H9 (cell line): ENCODE measurements around the gene ARHGAP24. TPM values are rescaled to one million over a fixed set of nuclear protein-coding genes. Genes with fewer than 3 reads are reported as not detected.

Experiments used
- DNase-seq: peaks from one replicate; pipeline ENCODE4 v3.0.0-alpha.2; 2017
- H2AFZ ChIP-seq: one replicate; pipeline ENCODE4 v1.6.1; 2013; ENCODE audit warnings: mild to moderate bottlenecking, low read length, control low read depth, moderate library complexity
- H2AK5ac ChIP-seq: 2 replicates; pipeline ENCODE4 v1.6.1; 2013; ENCODE audit warnings: low read length, control low read depth, mixed read lengths; ENCODE audit not compliant: insufficient read length
- H2BK120ac ChIP-seq: one replicate; pipeline ENCODE4 v1.6.1; 2013; ENCODE audit warnings: low read depth, mild to moderate bottlenecking, low read length, control low read depth, inconsistent platforms; ENCODE audit not compliant: poor library complexity, severe bottlenecking
- H2BK12ac ChIP-seq: 2 replicates; pipeline ENCODE4 v1.6.1; 2013; ENCODE audit warnings: low read length, control low read depth, mixed read lengths, low read depth; ENCODE audit not compliant: insufficient read length
- H2BK15ac ChIP-seq: 2 replicates; pipeline ENCODE4 v1.6.1; 2013; ENCODE audit warnings: low read depth, low read length, control low read depth
- H2BK20ac ChIP-seq: one replicate; pipeline ENCODE4 v1.6.1; 2013; ENCODE audit warnings: low read depth, mild to moderate bottlenecking, low read length, control low read depth, inconsistent platforms; ENCODE audit not compliant: poor library complexity, severe bottlenecking
- H2BK5ac ChIP-seq: 2 replicates; pipeline ENCODE4 v1.6.1; 2013; ENCODE audit warnings: low read length, control low read depth, mixed read lengths; ENCODE audit not compliant: insufficient read length
- H3K14ac ChIP-seq: 2 replicates; pipeline ENCODE4 v1.6.1; 2013; ENCODE audit warnings: low read length, control low read depth; ENCODE audit not compliant: insufficient read depth
- H3K18ac ChIP-seq: 2 replicates; pipeline ENCODE4 v1.6.1; 2013; ENCODE audit warnings: low read depth, mild to moderate bottlenecking, mixed read lengths, low read length, control low read depth; ENCODE audit not compliant: insufficient read length
- H3K23ac ChIP-seq: 2 replicates; pipeline ENCODE4 v1.6.1; 2013; ENCODE audit warnings: low read length, control low read depth, mixed read lengths, low read depth; ENCODE audit not compliant: insufficient read length
- H3K23me2 ChIP-seq: 2 replicates; pipeline ENCODE4 v1.6.1; 2013; ENCODE audit warnings: low read depth, mild to moderate bottlenecking, mixed read lengths, low read length, control low read depth; ENCODE audit not compliant: insufficient read length, poor library complexity, severe bottlenecking
- H3K27ac ChIP-seq: 2 replicates; pipeline ENCODE4 v1.5.1; 2013; ENCODE audit warnings: low read length, control low read depth, mixed read lengths, low read depth; ENCODE audit not compliant: insufficient read length
- H3K27me3 ChIP-seq: 2 replicates; pipeline ENCODE4 v1.6.1; 2013; ENCODE audit warnings: low read length, control low read depth, inconsistent platforms; ENCODE audit not compliant: insufficient read depth
- H3K4ac ChIP-seq: 2 replicates; pipeline ENCODE4 v1.6.1; 2013; ENCODE audit warnings: low read depth, mild to moderate bottlenecking, control low read depth, inconsistent platforms, low read length, moderate library complexity
- H3K4me1 ChIP-seq: 2 replicates; pipeline ENCODE4 v1.6.1; 2013; ENCODE audit warnings: low read length, control low read depth, inconsistent platforms; ENCODE audit not compliant: insufficient read depth
- H3K4me2 ChIP-seq: 2 replicates; pipeline ENCODE4 v1.6.1; 2013; ENCODE audit warnings: low read length, control low read depth, mixed read lengths; ENCODE audit not compliant: insufficient read length, insufficient read depth
- H3K56ac ChIP-seq: 2 replicates; pipeline ENCODE4 v1.6.1; 2013; ENCODE audit warnings: low read depth, mild to moderate bottlenecking, mixed read lengths, low read length, control low read depth; ENCODE audit not compliant: insufficient read length
- H3K79me1 ChIP-seq: 2 replicates; pipeline ENCODE4 v1.6.1; 2013; ENCODE audit warnings: low read depth, mild to moderate bottlenecking, moderate library complexity, low read length, control low read depth, inconsistent platforms; ENCODE audit not compliant: insufficient read depth, poor library complexity, severe bottlenecking
- H3K79me2 ChIP-seq: 2 replicates; pipeline ENCODE4 v1.6.1; 2013; ENCODE audit warnings: low read length, control low read depth, inconsistent platforms; ENCODE audit not compliant: insufficient read depth
- H3K9ac ChIP-seq: 2 replicates; pipeline ENCODE4 v1.6.1; 2013; ENCODE audit warnings: low read length, control low read depth, mixed read lengths; ENCODE audit not compliant: insufficient read length; ENCODE audit errors: extremely low read depth
- H3K9me3 ChIP-seq: one replicate; pipeline ENCODE4 v1.6.1; 2013; ENCODE audit warnings: low read depth, low read length, inconsistent platforms; ENCODE audit not compliant: control insufficient read depth
- H3T11ph ChIP-seq: one replicate; pipeline ENCODE4 v1.6.1; 2013; ENCODE audit warnings: mild to moderate bottlenecking, low read length, control low read depth, inconsistent platforms
- H4K20me1 ChIP-seq: one replicate; pipeline ENCODE4 v1.6.1; 2013; ENCODE audit not compliant: control insufficient read depth, insufficient read length, insufficient read depth
- H4K5ac ChIP-seq: 2 replicates; pipeline ENCODE4 v1.6.1; 2013; ENCODE audit warnings: low read depth, mild to moderate bottlenecking, mixed read lengths, low read length, control low read depth; ENCODE audit not compliant: insufficient read length
- H4K8ac ChIP-seq: replicated peaks from 2 replicates; pipeline ENCODE4 v1.6.1; 2013; ENCODE audit warnings: low read length, control low read depth, mixed read lengths, low read depth; ENCODE audit not compliant: insufficient read length
- H4K91ac ChIP-seq: 2 replicates; pipeline ENCODE4 v1.6.1; 2013; ENCODE audit warnings: low read depth, mild to moderate bottlenecking, moderate library complexity, mixed read lengths, low read length, control low read depth; ENCODE audit not compliant: insufficient read length
- H3K27ac Mint-ChIP-seq, 3 experiments: 2 replicates in 2 of 3; 3 replicates in 1 of 3; pipeline ENCODE4 v1.8.0; 2020 to 2021; ENCODE audit warnings: mixed read lengths in 3 of 3, mild to moderate bottlenecking in 1 of 3, moderate library complexity in 1 of 3
- H3K27me3 Mint-ChIP-seq: 2 replicates; pipeline ENCODE4 v1.8.0; 2021; ENCODE audit warnings: low read depth, mild to moderate bottlenecking, moderate library complexity, mixed read lengths
- H3K36me3 Mint-ChIP-seq, 3 experiments: 2 replicates in 2 of 3; 3 replicates in 1 of 3; pipeline ENCODE4 v1.8.0; 2020 to 2021; ENCODE audit warnings: low read depth in 3 of 3, mixed read lengths in 3 of 3; ENCODE audit not compliant: insufficient read depth in 1 of 3
- H3K4me1 Mint-ChIP-seq, 2 experiments: 2 replicates each; pipeline ENCODE4 v1.8.0; 2020; ENCODE audit warnings: mixed read lengths in 2 of 2
- H3K4me3 Mint-ChIP-seq, 2 experiments: 2 replicates in 1 of 2; 3 replicates in 1 of 2; pipeline ENCODE4 v1.8.0; 2020 to 2021; ENCODE audit warnings: mild to moderate bottlenecking in 2 of 2, mixed read lengths in 2 of 2, moderate library complexity in 1 of 2
- H3K9me3 Mint-ChIP-seq, 2 experiments: 2 replicates in 1 of 2; 3 replicates in 1 of 2; pipeline ENCODE4 v1.8.0; 2020; ENCODE audit warnings: mild to moderate bottlenecking in 2 of 2, mixed read lengths in 2 of 2, moderate library complexity in 1 of 2
- WGBS: extraction: QIAGEN DNeasy Blood & Tissue Kit; methylation state at CpG from one replicate; pipeline ENCODE4 v1.1.7; 2013; ENCODE audit warnings: missing lambda C conversion rate, low lambda C conversion rate, mixed read lengths; ENCODE audit not compliant: insufficient read length; ENCODE audit errors: extremely low coverage; 5-methylcytosine and 5-hydroxymethylcytosine counted together
- total RNA-seq: library from RNA; stranded (reverse); gene quantifications from 2 replicates; pipeline ENCODE4 v1.2.1, GENCODE V29; 2021
- TF ChIP-seq, protein P1 (sequence below): fragments of 200-600 bp; sonication (generic); conservative IDR thresholded peaks from 3 replicates; pipeline ENCODE4 v1.8.0; 2021; ENCODE audit warnings: antibody characterized with exemption, mild to moderate bottlenecking

Gene ARHGAP24
- total RNA-seq, 1 experiment from 2014 or later = 0.37 TPM

GRCh38 chr4:85499573-85499972, 24.6 kb downstream of the ARHGAP24 start:
- no peak overlapping the region for H2BK5ac ChIP-seq
- H3K79me1 ChIP-seq = no peaks in the 10 kb centered on the region
- H3K9ac ChIP-seq = no peak overlapping the region
- no peak overlapping the region for H2BK12ac ChIP-seq
- no peak overlapping the region for H3K27ac Mint-ChIP-seq
- H3K23me2 ChIP-seq = no peaks in the 10 kb centered on the region
- no peak overlapping the region for H4K5ac ChIP-seq
- H3K9me3 ChIP-seq = no peaks in the 10 kb centered on the region
- no peak for DNase-seq
- H3K4me3 Mint-ChIP-seq = no peak overlapping the region
- H3K4me2 ChIP-seq = no peak overlapping the region
- no peak overlapping the region for H2BK120ac ChIP-seq
- H2AFZ ChIP-seq = no peak overlapping the region
- H2AK5ac ChIP-seq = no peak overlapping the region
- WGBS = no CpG with 5 or more reads among the region's 3 CpGs
- H3K27me3 ChIP-seq = no peaks in the 10 kb centered on the region
- no peaks in the 10 kb centered on the region for H3K27me3 Mint-ChIP-seq
- H3K4ac ChIP-seq = no peak overlapping the region
- H3K18ac ChIP-seq = no peak overlapping the region
- H3T11ph ChIP-seq = no peak overlapping the region
- no peaks in the 10 kb centered on the region for H3K4me1 ChIP-seq
- H3K9me3 Mint-ChIP-seq = no peaks in the 10 kb centered on the region; a peak in 2 of 5 replicates
- TF ChIP-seq, protein P1, sequence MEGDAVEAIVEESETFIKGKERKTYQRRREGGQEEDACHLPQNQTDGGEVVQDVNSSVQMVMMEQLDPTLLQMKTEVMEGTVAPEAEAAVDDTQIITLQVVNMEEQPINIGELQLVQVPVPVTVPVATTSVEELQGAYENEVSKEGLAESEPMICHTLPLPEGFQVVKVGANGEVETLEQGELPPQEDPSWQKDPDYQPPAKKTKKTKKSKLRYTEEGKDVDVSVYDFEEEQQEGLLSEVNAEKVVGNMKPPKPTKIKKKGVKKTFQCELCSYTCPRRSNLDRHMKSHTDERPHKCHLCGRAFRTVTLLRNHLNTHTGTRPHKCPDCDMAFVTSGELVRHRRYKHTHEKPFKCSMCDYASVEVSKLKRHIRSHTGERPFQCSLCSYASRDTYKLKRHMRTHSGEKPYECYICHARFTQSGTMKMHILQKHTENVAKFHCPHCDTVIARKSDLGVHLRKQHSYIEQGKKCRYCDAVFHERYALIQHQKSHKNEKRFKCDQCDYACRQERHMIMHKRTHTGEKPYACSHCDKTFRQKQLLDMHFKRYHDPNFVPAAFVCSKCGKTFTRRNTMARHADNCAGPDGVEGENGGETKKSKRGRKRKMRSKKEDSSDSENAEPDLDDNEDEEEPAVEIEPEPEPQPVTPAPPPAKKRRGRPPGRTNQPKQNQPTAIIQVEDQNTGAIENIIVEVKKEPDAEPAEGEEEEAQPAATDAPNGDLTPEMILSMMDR = no peak
- H4K20me1 ChIP-seq = no peaks in the 10 kb centered on the region
- H4K8ac ChIP-seq = no peak overlapping the region
- H4K91ac ChIP-seq = no peak overlapping the region
- H3K56ac ChIP-seq = no peak overlapping the region
- no peak overlapping the region for H2BK20ac ChIP-seq
- no peak overlapping the region for H3K27ac ChIP-seq
- H2BK15ac ChIP-seq = no peak overlapping the region
- H3K4me1 Mint-ChIP-seq = no peaks in the 10 kb centered on the region
- no peaks in the 10 kb centered on the region for H3K36me3 Mint-ChIP-seq
- no peak overlapping the region for H3K14ac ChIP-seq
- no peak overlapping the region for H3K23ac ChIP-seq
- H3K79me2 ChIP-seq = no peaks in the 10 kb centered on the region
